Cardiac muscle cell (in vitro differentiated cells and primary cell): ENCODE data around the gene OR52J3. TPM values are rescaled to one million over a fixed set of nuclear protein-coding genes. Genes with fewer than 3 reads are reported as not detected.
A peak's percentile ranks its signal among the peaks of the same experiment; 100 is the strongest.

Experiments used
- DNase-seq, 2 donors: peaks; one replicate each; pipeline versions ENCODE4 v3.0.0 to v3.0.0-alpha.2; 2010 to 2017; ENCODE audit warnings: low read depth in 1 of 2, low spot score in 1 of 2
- H3K27ac ChIP-seq: fragments of 200-600 bp; sonication (generic); 2 replicates; pipeline ENCODE4 v1.5.1; 2016
- H3K27me3 ChIP-seq: fragments of 200-600 bp; sonication (generic); 2 replicates; pipeline ENCODE4 v1.6.0; 2016; ENCODE audit warnings: control low read depth
- H3K36me3 ChIP-seq: fragments of 200-600 bp; sonication (generic); 2 replicates; pipeline ENCODE4 v1.5.1; 2016; ENCODE audit warnings: control low read depth
- H3K4me1 ChIP-seq: fragments of 200-600 bp; sonication (generic); 2 replicates; pipeline ENCODE4 v1.8.1; 2017; ENCODE audit warnings: low read depth, mild to moderate bottlenecking, mixed run types
- H3K4me3 ChIP-seq: fragments of 200-600 bp; sonication (generic); 2 replicates; pipeline ENCODE4 v1.5.1; 2016; ENCODE audit warnings: mild to moderate bottlenecking
- H3K9me3 ChIP-seq: fragments of 200-600 bp; sonication (generic); 2 replicates; pipeline ENCODE4 v1.5.1; 2017; ENCODE audit warnings: low read depth, mild to moderate bottlenecking, control low read depth
- CTCF ChIP-seq: IDR thresholded peaks from 2 replicates; pipeline ENCODE4 v1.5.1; 2012; ENCODE audit warnings: low read depth, mild to moderate bottlenecking, low read length
- polyA plus RNA-seq: library from polyadenylated mRNA; unstranded; fragments of >200 nt; fragmentation: Nextera tagmentation; extraction: Ambion mirVana; gene quantifications from 2 replicates; pipeline ENCODE4 v1.2.1, GENCODE V29; 2016
- total RNA-seq: library from RNA; depleted of rRNA; stranded (reverse); fragments of >200 nt; gene quantifications from 2 replicates; pipeline ENCODE4 v1.2.3, GENCODE V29; 2016

OR52J3 gene
- total RNA-seq (not detected in 2 replicates), polyA plus RNA-seq (not detected in 2 replicates)

DNA sequence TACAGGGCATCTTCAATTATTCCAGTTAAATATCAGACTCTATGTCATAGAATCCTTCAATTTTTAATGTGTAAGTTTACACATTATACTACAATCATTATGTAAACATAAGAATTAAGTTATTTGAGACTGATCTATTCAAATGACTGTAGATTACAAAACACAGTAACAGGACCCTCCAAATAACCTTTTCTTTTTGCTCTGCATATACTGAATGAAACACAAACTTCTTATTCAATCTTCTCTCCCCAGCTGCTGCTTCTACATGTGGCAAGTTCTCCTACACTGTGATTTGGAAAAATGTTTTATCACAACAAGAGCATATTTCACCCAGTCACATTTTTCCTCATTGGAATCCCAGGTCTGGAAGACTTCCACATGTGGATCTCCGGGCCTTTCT, at the start of gene OR52J3:
OR52J3 (plus strand) TSS at position 301 of the 400 bp plus-strand sequence; CDS start at position 301, 0 bp downstream.
- DNase-seq: no peak

DNA sequence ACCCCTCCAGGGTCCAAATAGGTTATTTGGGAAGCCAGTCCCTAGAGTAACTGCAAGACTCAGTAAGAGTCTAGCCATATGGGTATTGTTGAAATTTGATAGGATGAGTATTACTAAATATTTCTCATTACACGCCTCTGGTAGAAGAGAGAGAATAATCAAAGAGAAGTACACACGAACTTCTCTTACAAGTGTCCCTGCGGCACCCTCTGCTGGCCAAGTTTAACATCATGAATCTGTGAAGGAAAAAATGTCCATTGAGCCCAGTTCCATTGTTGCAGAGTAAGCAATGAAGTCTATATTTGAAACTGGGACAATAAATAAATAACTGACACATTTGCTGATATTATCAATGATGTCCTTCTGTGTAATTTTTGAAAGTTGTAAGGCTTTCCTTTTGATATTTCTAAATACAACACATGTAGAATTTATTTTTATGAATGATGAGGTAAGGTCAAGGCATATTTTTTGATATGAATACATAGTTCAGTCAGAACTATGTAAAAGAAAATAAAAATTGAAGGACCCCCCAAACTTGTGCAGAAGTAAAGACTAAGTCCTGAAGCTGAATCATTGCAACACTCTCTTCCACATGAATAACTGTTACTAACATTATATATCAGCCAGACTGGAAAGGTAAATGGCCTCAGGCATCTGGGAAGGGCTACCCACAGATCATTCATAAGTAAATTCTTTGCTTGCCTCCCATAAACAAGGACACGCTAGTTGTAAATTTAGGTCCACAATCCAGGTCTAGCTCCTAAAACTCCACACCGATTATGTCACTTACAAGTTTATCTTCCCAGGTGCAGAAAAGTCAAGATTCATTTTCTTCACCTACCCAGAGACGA, 41.7 kb upstream of the OR52J3 start:
- Histone ChIP-seq H3K4me3 (no peak overlapping the region), H3K27ac (no peak overlapping the region), H3K4me1 (no peaks in the 10 kb centered on the region), H3K36me3 (no peaks in the 10 kb centered on the region), H3K9me3 (no peaks in the 10 kb centered on the region), H3K27me3 (peaks cover 4% of the 10 kb centered on the region)
- TF ChIP-seq CTCF: peak; percentile 62
- DNase-seq: peak; percentile 74 to 77

More for the DNA sequence above, at the start of gene OR52J3:
- no peak for TF ChIP-seq CTCF
- Histone ChIP-seq H3K9me3 (no peaks in the 10 kb centered on the region), H3K4me3 (no peak within 1 kb of the TSS), H3K4me1 (no peaks in the 10 kb centered on the region), H3K36me3 (no peaks in the 10 kb centered on the region), H3K27me3 (no peaks in the 10 kb centered on the region), H3K27ac (no peak within 1 kb of the TSS)

- Histone ChIP-seq H3K27ac (no peak overlapping the region), H3K4me1 (no peaks in the 10 kb centered on the region), H3K36me3 (no peaks in the 10 kb centered on the region), H3K9me3 (no peaks in the 10 kb centered on the region), H3K27me3 (peaks cover 4% of the 10 kb centered on the region), H3K4me3 (no peak overlapping the region)
- no peak for TF ChIP-seq CTCF
- DNase-seq: no peak
Measured at GRCh38 chr11:5007561-5007960, 38.8 kb upstream of the OR52J3 start.

DNA sequence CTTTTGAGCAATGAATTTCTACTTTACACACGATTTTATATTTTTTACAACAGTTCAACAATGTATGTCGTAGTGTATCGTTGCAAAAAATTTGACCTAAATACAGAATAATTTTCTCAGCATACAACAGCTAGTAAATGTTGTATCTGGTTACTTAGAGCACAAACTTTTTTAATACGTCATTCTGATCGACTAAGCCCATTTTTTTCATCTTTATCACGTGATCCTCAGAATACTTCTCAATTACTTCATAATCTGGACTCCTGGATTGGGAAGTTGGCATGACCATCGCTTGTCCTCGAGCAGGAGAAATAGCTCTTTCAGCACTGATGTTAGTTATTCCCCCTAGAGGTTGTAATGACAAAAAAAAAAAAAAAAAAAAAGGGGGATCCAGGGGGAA, 35.1 kb upstream of the OR52J3 start:
- no peak overlapping the region for H3K27ac ChIP-seq
- H3K4me1 ChIP-seq: no peaks in the 10 kb centered on the region
- no peak for TF ChIP-seq CTCF
- no peaks in the 10 kb centered on the region for H3K27me3 ChIP-seq
- no peaks in the 10 kb centered on the region for H3K9me3 ChIP-seq
- H3K36me3 ChIP-seq: no peaks in the 10 kb centered on the region
- H3K4me3 ChIP-seq: no peak overlapping the region
- DNase-seq: no peak

GRCh38 chr11:5013012-5013411, 33.3 kb upstream of the OR52J3 start:
- H3K4me3 ChIP-seq: no peak overlapping the region
- no peaks in the 10 kb centered on the region for H3K36me3 ChIP-seq
- no peaks in the 10 kb centered on the region for H3K4me1 ChIP-seq
- H3K27ac ChIP-seq: no peak overlapping the region
- no peak for DNase-seq
- H3K27me3 ChIP-seq: no peaks in the 10 kb centered on the region
- no peaks in the 10 kb centered on the region for H3K9me3 ChIP-seq
- no peak for TF ChIP-seq CTCF
